ENCODE data around the gene TRMT44. TPM values are rescaled to one million over a fixed set of nuclear protein-coding genes. Genes with fewer than 3 reads are reported as not detected.

Gene TRMT44
- total and polyA plus RNA-seq, 5 donors: 7.6 to 12.9 (median 12.2) TPM

- intact Hi-C loops (cut with DNase I): no loop called here
- Histone ChIP-seq H3K27me3 (ENCODE audit: control insufficient read depth, insufficient read depth) (no peaks in the 10 kb centered on the region), H3K4me1 (ENCODE audit: control insufficient read depth, insufficient read depth, low read length) (no peaks in the 10 kb centered on the region), H3K9me3 (ENCODE audit: control insufficient read depth, low read length) (no peaks in the 10 kb centered on the region), H3K4me3 (ENCODE audit: low read length) (no peak overlapping the region), H3K27ac (ENCODE audit: low read length) (no peak overlapping the region)
- DNase-seq: no peak
- WGBS: 82% methylated on average over 9 of the region's 9 CpGs
- no peak for ATAC-seq
Observed at GRCh38 chr4:8457646-8458252, 17.2 kb downstream of the TRMT44 start.

- WGBS: 87% methylated on average over 8 of the region's 8 CpGs
- DNase-seq (no peak), ATAC-seq (peak in 1 of 2 donors; percentile 23)
- Histone ChIP-seq H3K9me3 (ENCODE audit: control insufficient read depth, low read length) (no peaks in the 10 kb centered on the region), H3K27me3 (ENCODE audit: control insufficient read depth, insufficient read depth) (no peaks in the 10 kb centered on the region), H3K27ac (ENCODE audit: low read length) (no peak overlapping the region), H3K4me1 (ENCODE audit: control insufficient read depth, insufficient read depth, low read length) (no peaks in the 10 kb centered on the region), H3K4me3 (ENCODE audit: low read length) (no peak overlapping the region)
- intact Hi-C loops (cut with DNase I): no loop called here
Observed at GRCh38 chr4:8459867-8460445, 19.4 kb downstream of the TRMT44 start.

- intact Hi-C loops (cut with DNase I): no loop called here
- H3K27me3 ChIP-seq (ENCODE audit: control insufficient read depth, insufficient read depth): no peaks in the 10 kb centered on the region
- 97% methylated on average over 6 of the region's 6 CpGs for WGBS
Observed at GRCh38 chr4:8461086-8461485, 20.5 kb downstream of the TRMT44 start.

GRCh38 chr4:8461616-8462015, 21.0 kb downstream of the TRMT44 start:
- ATAC-seq: no peak
- WGBS: 94% methylated on average over 6 of the region's 6 CpGs
- no peaks in the 10 kb centered on the region for H3K4me1 ChIP-seq (ENCODE audit: control insufficient read depth, insufficient read depth, low read length)
- intact Hi-C loops (cut with DNase I): no loop called here
- H3K27ac ChIP-seq (ENCODE audit: low read length): no peak overlapping the region
- H3K9me3 ChIP-seq (ENCODE audit: control insufficient read depth, low read length): no peaks in the 10 kb centered on the region
- H3K27me3 ChIP-seq (ENCODE audit: control insufficient read depth, insufficient read depth): no peaks in the 10 kb centered on the region
- no peak for DNase-seq
- no peak overlapping the region for H3K4me3 ChIP-seq (ENCODE audit: low read length)

More at GRCh38 chr4:8461086-8461485, 20.5 kb downstream of the TRMT44 start:
- Histone ChIP-seq H3K4me3 (ENCODE audit: low read length) (no peak overlapping the region), H3K27ac (ENCODE audit: low read length) (no peak overlapping the region), H3K9me3 (ENCODE audit: control insufficient read depth, low read length) (no peaks in the 10 kb centered on the region), H3K4me1 (ENCODE audit: control insufficient read depth, insufficient read depth, low read length) (no peaks in the 10 kb centered on the region)
- DNase-seq (no peak), ATAC-seq (no peak)

- Histone ChIP-seq H3K27ac (ENCODE audit: low read length) (no peak overlapping the region), H3K4me1 (ENCODE audit: control insufficient read depth, insufficient read depth, low read length) (no peaks in the 10 kb centered on the region), H3K9me3 (ENCODE audit: control insufficient read depth, low read length) (no peaks in the 10 kb centered on the region), H3K27me3 (ENCODE audit: control insufficient read depth, insufficient read depth) (no peaks in the 10 kb centered on the region), H3K4me3 (ENCODE audit: low read length) (no peak overlapping the region)
- no peak for DNase-seq
- WGBS: 91% methylated on average over 9 of the region's 9 CpGs
- intact Hi-C loops (cut with DNase I): no loop called here
- ATAC-seq: no peak
Observed at GRCh38 chr4:8463811-8464210, 23.2 kb downstream of the TRMT44 start.

GRCh38 chr4:8464381-8464780, 23.8 kb downstream of the TRMT44 start:
- Histone ChIP-seq H3K27me3 (ENCODE audit: control insufficient read depth, insufficient read depth) (no peaks in the 10 kb centered on the region), H3K9me3 (ENCODE audit: control insufficient read depth, low read length) (no peaks in the 10 kb centered on the region), H3K27ac (ENCODE audit: low read length) (no peak overlapping the region), H3K4me1 (ENCODE audit: control insufficient read depth, insufficient read depth, low read length) (no peaks in the 10 kb centered on the region), H3K4me3 (ENCODE audit: low read length) (no peak overlapping the region)
- WGBS: 83% methylated on average over 14 of the region's 14 CpGs
- DNase-seq (no peak), ATAC-seq (no peak)
- intact Hi-C loops (cut with DNase I): no loop called here

GRCh38 chr4:8465615-8466611, 25.3 kb downstream of the TRMT44 start:
- H3K4me3 ChIP-seq (ENCODE audit: low read length): no peak overlapping the region
- ATAC-seq (peak in 1 of 2 donors; percentile 44), DNase-seq (peak in 1 of 3 donors; percentile 58)
- no peaks in the 10 kb centered on the region for H3K4me1 ChIP-seq (ENCODE audit: control insufficient read depth, insufficient read depth, low read length)
- intact Hi-C loops (cut with DNase I): loop anchor here in 1 of 4 donors (5.0 kb wide), 1 partner anchor 126 kb away; the partner anchor contains the start of gene CPZ
- H3K27me3 ChIP-seq (ENCODE audit: control insufficient read depth, insufficient read depth): no peaks in the 10 kb centered on the region
- WGBS: 78% methylated on average over 31 of the region's 31 CpGs
- no peak overlapping the region for H3K27ac ChIP-seq (ENCODE audit: low read length)
- no peaks in the 10 kb centered on the region for H3K9me3 ChIP-seq (ENCODE audit: control insufficient read depth, low read length)

GRCh38 chr4:8467016-8467415, 26.4 kb downstream of the TRMT44 start:
- intact Hi-C loops (cut with DNase I): loop anchor here in 1 of 4 donors (5.0 kb wide), 1 partner anchor 125 kb away; the partner anchor contains the start of gene CPZ
- DNase-seq: no peak

GRCh38 chr4:8468746-8469535, 28.4 kb downstream of the TRMT44 start:
- WGBS: 46% methylated on average over 21 of the region's 21 CpGs
- peaks cover 3% of the 10 kb centered on the region for H3K4me1 ChIP-seq (ENCODE audit: control insufficient read depth, insufficient read depth, low read length)
- no peak overlapping the region for H3K4me3 ChIP-seq (ENCODE audit: low read length)
- no peaks in the 10 kb centered on the region for H3K27me3 ChIP-seq (ENCODE audit: control insufficient read depth, insufficient read depth)
- ATAC-seq (peak; percentile 40 to 58), DNase-seq (peak; percentile 58 to 87 (median 84))
- no peak overlapping the region for H3K27ac ChIP-seq (ENCODE audit: low read length)
- H3K9me3 ChIP-seq (ENCODE audit: control insufficient read depth, low read length): no peaks in the 10 kb centered on the region
- intact Hi-C loops (cut with DNase I): loop anchor here in 3 of 4 donors (2.0 to 5.0 kb wide), 2 partner anchors 123 to 126 kb away; partner anchors contain the start of gene CPZ (in 1 of the 3)

More at GRCh38 chr4:8467016-8467415, 26.4 kb downstream of the TRMT44 start:
- H3K4me3 ChIP-seq (ENCODE audit: low read length): no peak overlapping the region
- ATAC-seq: no peak
- H3K27ac ChIP-seq (ENCODE audit: low read length): no peak overlapping the region
- 83% methylated on average over 18 of the region's 18 CpGs for WGBS
- no peaks in the 10 kb centered on the region for H3K4me1 ChIP-seq (ENCODE audit: control insufficient read depth, insufficient read depth, low read length)
- no peaks in the 10 kb centered on the region for H3K27me3 ChIP-seq (ENCODE audit: control insufficient read depth, insufficient read depth)
- no peaks in the 10 kb centered on the region for H3K9me3 ChIP-seq (ENCODE audit: control insufficient read depth, low read length)

GRCh38 chr4:8469550-8469949, 29.0 kb downstream of the TRMT44 start:
- intact Hi-C loops (cut with DNase I): loop anchor here in 3 of 4 donors (2.0 to 5.0 kb wide), 2 partner anchors 123 to 125 kb away; partner anchors contain the start of gene CPZ (in 1 of the 3)
- peaks cover 3% of the 10 kb centered on the region for H3K4me1 ChIP-seq (ENCODE audit: control insufficient read depth, insufficient read depth, low read length)
- 93% methylated on average over 14 of the region's 14 CpGs for WGBS
- no peaks in the 10 kb centered on the region for H3K9me3 ChIP-seq (ENCODE audit: control insufficient read depth, low read length)
- H3K27ac ChIP-seq (ENCODE audit: low read length): no peak overlapping the region
- ATAC-seq (no peak), DNase-seq (no peak)
- no peak overlapping the region for H3K4me3 ChIP-seq (ENCODE audit: low read length)
- no peaks in the 10 kb centered on the region for H3K27me3 ChIP-seq (ENCODE audit: control insufficient read depth, insufficient read depth)
